GM12892 (cell line): Measurements from ENCODE around the gene KLHL11.

Experiments used
- POLR2A ChIP-seq: IDR thresholded peaks from 2 replicates; pipeline ENCODE4 v1.6.1; 2011; ENCODE audit warnings: low read depth, low read length, control low read depth
- POLR2AphosphoS5 ChIP-seq: IDR thresholded peaks from 2 replicates; pipeline ENCODE4 v1.6.1; 2011; ENCODE audit warnings: low read depth, low read length, control low read depth
- TAF1 ChIP-seq: IDR thresholded peaks from 2 replicates; pipeline ENCODE4 v1.6.1; 2011; ENCODE audit warnings: low read depth, mild to moderate bottlenecking, control low read depth, low read length, borderline replicate concordance

DNA sequence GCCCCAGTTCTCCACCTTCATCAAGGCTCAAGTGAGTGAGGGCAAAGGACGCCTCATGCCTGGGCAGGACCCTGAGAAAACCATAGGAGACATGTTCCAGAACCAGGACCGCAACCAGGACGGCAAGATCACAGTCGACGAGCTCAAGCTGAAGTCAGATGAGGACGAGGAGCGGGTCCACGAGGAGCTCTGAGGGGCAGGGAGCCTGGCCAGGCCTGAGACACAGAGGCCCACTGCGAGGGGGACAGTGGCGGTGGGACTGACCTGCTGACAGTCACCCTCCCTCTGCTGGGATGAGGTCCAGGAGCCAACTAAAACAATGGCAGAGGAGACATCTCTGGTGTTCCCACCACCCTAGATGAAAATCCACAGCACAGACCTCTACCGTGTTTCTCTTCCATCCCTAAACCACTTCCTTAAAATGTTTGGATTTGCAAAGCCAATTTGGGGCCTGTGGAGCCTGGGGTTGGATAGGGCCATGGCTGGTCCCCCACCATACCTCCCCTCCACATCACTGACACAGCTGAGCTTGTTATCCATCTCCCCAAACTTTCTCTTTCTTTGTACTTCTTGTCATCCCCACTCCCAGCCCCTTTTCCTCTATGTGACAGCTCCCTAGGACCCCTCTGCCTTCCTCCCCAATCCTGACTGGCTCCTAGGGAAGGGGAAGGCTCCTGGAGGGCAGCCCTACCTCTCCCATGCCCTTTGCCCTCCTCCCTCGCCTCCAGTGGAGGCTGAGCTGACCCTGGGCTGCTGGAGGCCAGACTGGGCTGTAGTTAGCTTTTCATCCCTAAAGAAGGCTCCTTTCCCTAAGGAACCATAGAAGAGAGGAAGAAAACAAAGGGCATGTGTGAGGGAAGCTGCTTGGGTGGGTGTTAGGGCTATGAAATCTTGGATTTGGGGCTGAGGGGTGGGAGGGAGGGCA, 42.7 kb downstream of the KLHL11 start:
- TF ChIP-seq POLR2A, result no peak
- TF ChIP-seq POLR2AphosphoS5, result no peak
- no peak for TF ChIP-seq TAF1
